Right lobe of liver (tissue), 6 donors: Measurements from ENCODE around the gene DSC1. TPM values are rescaled to one million over a fixed set of nuclear protein-coding genes. Genes with fewer than 3 reads are reported as not detected.

ENCODE experiments used
- ATAC-seq, 4 donors: fragments of 200-7000 bp; cut with Tn5 transposase; one replicate each; pipeline ENCODE4 v1.9.1; 2020; ENCODE audit warnings: mild to moderate bottlenecking in 4 of 4, moderate library complexity in 4 of 4
- DNase-seq, 3 donors: peaks; one replicate each; pipeline ENCODE4 v3.0.0-alpha.2; 2020
- H3K27ac ChIP-seq, 3 donors: fragments of 200-600 bp; one replicate each; pipeline ENCODE4 v1.8.0; 2022
- H3K27me3 ChIP-seq, 2 donors: fragments of 200-600 bp; one replicate each; pipeline ENCODE4 v1.8.0; 2022
- H3K36me3 ChIP-seq, 4 donors: fragments of 200-600 bp; sonication (generic) in 1 of 4; one replicate each; pipeline versions ENCODE4 v1.5.1 to v1.8.0; 2017 to 2022; ENCODE audit warnings: control low read depth in 1 of 4
- H3K4me1 ChIP-seq, 4 donors: fragments of 200-600 bp; sonication (generic) in 1 of 4; one replicate each; pipeline versions ENCODE4 v1.5.1 to v1.8.0; 2017 to 2022; ENCODE audit warnings: control low read depth in 1 of 4
- H3K4me3 ChIP-seq, 3 donors: fragments of 200-600 bp; one replicate each; pipeline ENCODE4 v1.8.0; 2022
- H3K9me3 ChIP-seq, 4 donors: fragments of 200-600 bp; sonication (generic) in 1 of 4; one replicate each; pipeline versions ENCODE4 v1.5.1 to v1.8.0; 2017 to 2022; ENCODE audit warnings: control low read depth in 1 of 4
- POLR2A ChIP-seq: fragments of 450-650 bp; IDR thresholded peaks from one replicate; pipeline ENCODE4 v1.6.1; 2017; ENCODE audit warnings: antibody characterized with exemption, mild to moderate bottlenecking
- WGBS: methylation state at CpG from one replicate; pipeline ENCODE4 v1.1.6; 2018; ENCODE audit warnings: low coverage, low lambda C conversion rate; ENCODE audit not compliant: insufficient coverage; ENCODE audit errors: missing lambda C conversion rate; 5-methylcytosine and 5-hydroxymethylcytosine counted together
- intact Hi-C, 2 donors: fragments of 100-400 bp; cut with DNase I; formaldehyde crosslinking; loops; one replicate each; pipeline versions ENCODE4 v1.11.2 to v1.14.1; 2022
- total RNA-seq, 6 experiments: library from RNA; depleted of rRNA in 2 of 6; stranded (reverse); fragments of >200 nt in 2 of 6; fragmentation: NEBNext Ultra II Directional in 3 of 6; extraction: Animal tissue kit (Norgen Biotek cat#: 25700) in 3 of 6; gene quantifications; one replicate each; pipeline versions ENCODE4 v1.1.0 to v1.2.4, GENCODE V29; 2016 to 2023
- TF ChIP-seq, protein P1 (sequence below), 4 donors: fragments of 200-600 bp in 3 of 4; fragments of 450-650 bp in 1 of 4; IDR thresholded peaks; one replicate each; pipeline versions ENCODE4 v1.5.1 to v1.8.0; 2016 to 2022; ENCODE audit warnings: antibody characterized with exemption in 4 of 4, mild to moderate bottlenecking in 2 of 4
- donor health status: DM: no; HTN: yes; CAD: no.
- donor health status: DM: no; HTN: no; CAD: no.
- donor health status: DM: no; HTN: no; CAD: no.
- donor health status: DM: no; HTN: yes; CAD: no.
- donor health status: DM: no; HTN: yes; CAD: no.

Gene DSC1
- total RNA-seq, 6 experiments from 2014 or later = not detected

DNA sequence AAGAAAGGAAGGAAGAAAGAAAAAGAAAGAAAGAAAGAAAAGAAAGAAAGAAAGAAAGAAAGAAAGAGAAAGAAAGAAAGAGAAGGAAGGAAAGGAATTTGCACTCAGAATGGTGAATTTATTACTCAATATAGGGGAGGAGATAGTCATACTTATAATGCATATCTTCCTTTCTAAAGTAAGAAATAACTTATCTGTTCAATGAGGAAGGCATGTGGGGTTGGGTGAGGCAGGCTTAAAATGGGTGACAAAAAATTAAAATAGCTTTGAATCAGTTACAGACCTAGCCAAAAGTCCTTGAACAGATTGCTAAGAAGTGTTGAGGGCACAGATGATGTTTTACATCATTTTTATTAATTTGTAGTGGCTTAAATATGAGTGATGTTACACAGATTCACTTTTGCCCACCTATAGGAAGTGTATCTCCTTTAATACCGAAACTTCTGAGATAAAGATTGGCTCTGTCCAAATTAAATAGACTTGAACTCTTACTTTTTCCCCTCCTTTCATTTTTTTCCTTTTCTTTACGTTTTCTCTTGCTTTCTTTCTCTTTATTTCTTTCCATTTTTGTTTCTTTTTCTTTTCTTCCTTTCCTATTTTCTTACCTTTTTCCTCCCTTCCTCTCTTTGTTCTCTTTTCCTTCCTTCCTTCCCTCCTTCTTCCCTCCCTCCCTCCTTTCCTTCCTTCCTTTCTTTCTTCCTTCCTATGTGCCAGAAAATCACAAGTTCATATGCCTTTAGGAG, 45.6 kb downstream of the DSC1 start:
- WGBS = 31% methylated on average over 2 of the region's 2 CpGs
- Histone ChIP-seq H3K9me3 (no peaks in the 10 kb centered on the region), H3K27me3 (no peaks in the 10 kb centered on the region), H3K4me1 (no peaks in the 10 kb centered on the region), H3K36me3 (no peaks in the 10 kb centered on the region), H3K27ac (no peak overlapping the region), H3K4me3 (no peak overlapping the region)
- DNase-seq (no peak), ATAC-seq (no peak)
- TF ChIP-seq, protein P1, sequence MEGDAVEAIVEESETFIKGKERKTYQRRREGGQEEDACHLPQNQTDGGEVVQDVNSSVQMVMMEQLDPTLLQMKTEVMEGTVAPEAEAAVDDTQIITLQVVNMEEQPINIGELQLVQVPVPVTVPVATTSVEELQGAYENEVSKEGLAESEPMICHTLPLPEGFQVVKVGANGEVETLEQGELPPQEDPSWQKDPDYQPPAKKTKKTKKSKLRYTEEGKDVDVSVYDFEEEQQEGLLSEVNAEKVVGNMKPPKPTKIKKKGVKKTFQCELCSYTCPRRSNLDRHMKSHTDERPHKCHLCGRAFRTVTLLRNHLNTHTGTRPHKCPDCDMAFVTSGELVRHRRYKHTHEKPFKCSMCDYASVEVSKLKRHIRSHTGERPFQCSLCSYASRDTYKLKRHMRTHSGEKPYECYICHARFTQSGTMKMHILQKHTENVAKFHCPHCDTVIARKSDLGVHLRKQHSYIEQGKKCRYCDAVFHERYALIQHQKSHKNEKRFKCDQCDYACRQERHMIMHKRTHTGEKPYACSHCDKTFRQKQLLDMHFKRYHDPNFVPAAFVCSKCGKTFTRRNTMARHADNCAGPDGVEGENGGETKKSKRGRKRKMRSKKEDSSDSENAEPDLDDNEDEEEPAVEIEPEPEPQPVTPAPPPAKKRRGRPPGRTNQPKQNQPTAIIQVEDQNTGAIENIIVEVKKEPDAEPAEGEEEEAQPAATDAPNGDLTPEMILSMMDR (IDR thresholded peaks at IDR 0.05) = no peak
- TF ChIP-seq POLR2A = no peak
- intact Hi-C loops = no loop called here

DNA sequence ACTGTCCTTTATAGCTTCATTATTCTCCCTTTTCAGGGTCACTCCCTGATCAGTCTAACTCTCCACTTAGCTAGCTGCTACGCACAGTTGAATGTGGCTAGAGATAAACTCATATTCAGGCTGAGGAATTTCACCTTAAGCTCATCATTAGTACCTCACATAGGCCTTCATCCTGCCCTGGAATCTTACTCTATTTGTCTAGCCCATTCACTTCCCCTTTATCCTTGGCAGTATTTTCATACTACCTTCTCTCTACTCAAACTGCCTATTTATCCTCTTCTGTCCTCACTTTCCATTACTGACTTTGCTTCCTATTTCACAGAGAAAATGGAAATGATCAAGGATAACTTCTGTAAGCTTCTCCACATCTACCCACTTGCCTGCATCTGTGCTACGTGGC, 49.9 kb downstream of the DSC1 start:
- H3K9me3 ChIP-seq = no peaks in the 10 kb centered on the region
- H3K27me3 ChIP-seq = no peaks in the 10 kb centered on the region
- TF ChIP-seq POLR2A = no peak
- TF ChIP-seq, protein P1 (IDR thresholded peaks at IDR 0.05) = no peak
- H3K4me1 ChIP-seq = no peaks in the 10 kb centered on the region
- no peak overlapping the region for H3K27ac ChIP-seq
- 86% methylated on average over 2 of the region's 2 CpGs for WGBS
- H3K4me3 ChIP-seq = no peak overlapping the region
- DNase-seq (no peak), ATAC-seq (no peak)
- intact Hi-C loops = no loop called here
- H3K36me3 ChIP-seq = no peaks in the 10 kb centered on the region

DNA sequence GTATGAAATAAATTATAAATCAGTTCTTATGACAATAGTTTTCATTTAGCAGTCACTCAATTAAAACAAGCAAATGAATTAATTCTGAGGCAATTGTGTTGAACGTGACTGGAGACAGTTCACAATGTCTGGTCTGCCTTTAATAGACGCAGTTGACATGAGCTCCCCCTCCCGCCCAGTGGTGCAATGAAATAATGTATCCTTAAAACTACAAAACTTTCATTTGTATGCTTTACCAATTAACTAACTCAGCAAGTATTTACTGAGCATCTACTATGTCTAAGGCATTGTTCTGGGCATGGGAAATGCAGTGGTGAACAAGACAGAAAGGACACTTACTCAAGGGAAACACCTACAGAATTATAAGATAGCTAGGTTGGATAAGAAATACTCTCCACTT, 56.9 kb downstream of the DSC1 start:
- TF ChIP-seq POLR2A = no peak
- TF ChIP-seq, protein P1 (IDR thresholded peaks at IDR 0.05) = no peak
- no peaks in the 10 kb centered on the region for H3K36me3 ChIP-seq
- no peaks in the 10 kb centered on the region for H3K9me3 ChIP-seq
- ATAC-seq (no peak), DNase-seq (no peak)
- WGBS = 84% methylated on average over 3 of the region's 3 CpGs
- intact Hi-C loops = no loop called here
- no peaks in the 10 kb centered on the region for H3K27me3 ChIP-seq
- H3K27ac ChIP-seq = no peak overlapping the region
- no peaks in the 10 kb centered on the region for H3K4me1 ChIP-seq
- H3K4me3 ChIP-seq = no peak overlapping the region

DNA sequence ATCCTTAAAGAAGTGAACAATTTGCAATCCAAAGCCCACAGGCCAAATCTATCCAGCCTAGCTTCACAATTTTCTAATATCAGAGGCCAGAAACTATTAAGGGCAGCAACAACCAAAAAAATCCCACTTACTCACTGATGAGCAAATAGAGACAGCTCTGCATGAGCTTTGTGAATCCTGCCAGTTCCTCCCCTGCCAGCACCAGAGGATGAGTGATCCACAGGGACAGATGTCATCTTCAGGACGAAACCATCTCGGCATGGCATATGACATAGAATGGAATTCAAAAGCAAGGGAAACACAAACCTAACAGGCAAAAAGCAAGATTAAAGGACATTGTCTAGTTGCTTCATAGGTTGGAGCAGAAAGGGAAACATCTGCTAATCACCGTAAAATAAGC, 58.2 kb downstream of the DSC1 start:
- intact Hi-C loops = no loop called here
- H3K27ac ChIP-seq = no peak overlapping the region
- H3K4me1 ChIP-seq = peaks cover 0 to 6% (median 0%) of the 10 kb centered on the region in 4 donors
- H3K9me3 ChIP-seq = no peaks in the 10 kb centered on the region
- DNase-seq (no peak), ATAC-seq (no peak)
- no peaks in the 10 kb centered on the region for H3K36me3 ChIP-seq
- TF ChIP-seq, protein P1 (IDR thresholded peaks at IDR 0.05) = no peak
- TF ChIP-seq POLR2A = no peak
- no peak overlapping the region for H3K4me3 ChIP-seq
- WGBS = 70% methylated on average over 3 of the region's 3 CpGs
- H3K27me3 ChIP-seq = no peaks in the 10 kb centered on the region
